Panc1 (cell line): ENCODE data around the gene LINGO1. TPM values are rescaled to one million over a fixed set of nuclear protein-coding genes. Genes with fewer than 3 reads are reported as not detected.

Experiments used
- ATAC-seq: fragments of 200-7000 bp; cut with Tn5 transposase; 2 replicates; pipeline ENCODE4 v1.9.1; 2020; ENCODE audit warnings: mild to moderate bottlenecking, moderate library complexity
- BruUV-seq: library from RNA; stranded (reverse); fragments of 400-500 nt; replicated peaks from 2 replicates; lab custom pipeline; 2021; lab: Mats Ljungman, UMichigan
- CTCF ChIA-PET: fragments of 300-600 bp; sonication (Branson Sonifier 250); formaldehyde crosslinking; loops from one replicate; lab custom pipeline; 2022; ENCODE audit warnings: antibody characterized with exemption; lab: Charles Lee
- POLR2A ChIA-PET: fragments of 300-600 bp; sonication (Branson Sonifier 250); formaldehyde crosslinking; loops from one replicate; lab custom pipeline; 2022; ENCODE audit warnings: antibody characterized with exemption; lab: Charles Lee
- DNase-seq: peaks from one replicate; pipeline ENCODE4 v3.0.0-alpha.2; 2010; ENCODE audit warnings: low read depth, low spot score
- H3K27ac ChIP-seq: 2 replicates; pipeline ENCODE4 v1.5.1; 2011; ENCODE audit warnings: mild to moderate bottlenecking, low read length, inconsistent platforms
- H3K27me3 ChIP-seq: fragments of 200-500 bp; sonication (Bioruptor generic); 2 replicates; pipeline ENCODE4 v1.6.0; 2014; ENCODE audit warnings: low read length, inconsistent platforms; ENCODE audit not compliant: control insufficient read depth, insufficient read depth
- H3K36me3 ChIP-seq: fragments of 200-500 bp; sonication (Bioruptor generic); 2 replicates; pipeline ENCODE4 v1.5.1; 2014; ENCODE audit warnings: inconsistent platforms, mild to moderate bottlenecking, low read length, moderate library complexity; ENCODE audit not compliant: control insufficient read depth, insufficient read depth
- H3K4me1 ChIP-seq: 2 replicates; pipeline ENCODE4 v1.5.1; 2011; ENCODE audit warnings: inconsistent platforms, mild to moderate bottlenecking, low read length, moderate library complexity; ENCODE audit not compliant: control insufficient read depth, insufficient read depth
- H3K4me3 ChIP-seq, 2 experiments: 2 replicates each; pipeline ENCODE4 v1.5.1; 2011 to 2012; ENCODE audit warnings: low read depth in 2 of 2, low read length in 2 of 2, mild to moderate bottlenecking in 2 of 2, inconsistent platforms in 1 of 2, moderate library complexity in 1 of 2
- H3K9me3 ChIP-seq: fragments of 200-500 bp; sonication (Bioruptor generic); 2 replicates; pipeline ENCODE4 v1.5.1; 2014; ENCODE audit warnings: low read depth, mild to moderate bottlenecking, inconsistent platforms, low read length, moderate library complexity; ENCODE audit not compliant: control insufficient read depth, insufficient read depth
- CTCF ChIP-seq: fragments of 450-650 bp; IDR thresholded peaks from 2 replicates; pipeline ENCODE4 v1.5.1; 2017; ENCODE audit warnings: mild to moderate bottlenecking
- POLR2AphosphoS5 ChIP-seq: IDR thresholded peaks from 2 replicates; pipeline ENCODE4 v1.6.1; 2012; ENCODE audit warnings: mild to moderate bottlenecking, low read depth, low read length, moderate library complexity
- SIN3A ChIP-seq: IDR thresholded peaks from 2 replicates; pipeline ENCODE4 v1.6.1; 2012; ENCODE audit warnings: low read depth, mild to moderate bottlenecking, low read length, moderate library complexity, borderline replicate concordance; ENCODE audit not compliant: insufficient read depth
- TCF7L2 ChIP-seq: IDR thresholded peaks from 2 replicates; pipeline ENCODE4 v1.6.1; 2011; ENCODE audit warnings: mild to moderate bottlenecking, low read depth, low read length, inconsistent platforms
- in situ Hi-C: cut with HindIII; loops from 2 replicates; pipeline ENCODE4 v1.10.0; 2016; ENCODE audit warnings: low sequenced_read_pairs, low pct_unique_long_range_greater_than_20kb
- intact Hi-C: fragments of 100-400 bp; cut with micrococcal nuclease; formaldehyde crosslinking; loops from one replicate; pipeline ENCODE4 v1.10.0; 2022; ENCODE audit not compliant: unreplicated experiment
- total RNA-seq: library from RNA; stranded (reverse); gene quantifications from one replicate; pipeline ENCODE4 v1.2.1, GENCODE V29; 2021; ENCODE audit not compliant: unreplicated experiment
- TF ChIP-seq, protein P1 (sequence below), 2 experiments: IDR thresholded peaks; 2 replicates each; pipeline ENCODE4 v1.6.1; 2011 to 2012; ENCODE audit warnings: low read depth in 2 of 2, control low read depth in 1 of 2, low read length in 1 of 2, mild to moderate bottlenecking in 1 of 2, moderate library complexity in 1 of 2; ENCODE audit not compliant: insufficient read depth in 1 of 2

LINGO1 gene
- total RNA-seq, 1 experiment from 2014 or later, result 18.2 TPM

- POLR2A ChIA-PET, result no interaction called here
- TF ChIP-seq TCF7L2, result no peak
- in situ Hi-C loops, result no loop called here
- H3K4me3 ChIP-seq, result no peak overlapping the region
- BruUV-seq, result no TSS peak
- intact Hi-C loops, result no loop called here
- CTCF ChIA-PET, result no interaction called here
- no peaks in the 10 kb centered on the region for H3K9me3 ChIP-seq
- H3K27ac ChIP-seq, result no peak overlapping the region; the same call in 1 of the 2 replicates
- H3K27me3 ChIP-seq, result no peaks in the 10 kb centered on the region
- no peak for DNase-seq
- no peak for ATAC-seq
- no peaks in the 10 kb centered on the region for H3K36me3 ChIP-seq
- peaks cover 20% of the 10 kb centered on the region; the same call in 1 of the 2 replicates for H3K4me1 ChIP-seq
Observed at GRCh38 chr15:77602800-77603199, 29.9 kb downstream of the LINGO1 start.

- BruUV-seq, result no TSS peak
- Histone ChIP-seq H3K27me3 (no peaks in the 10 kb centered on the region), H3K4me1 (no peaks in the 10 kb centered on the region), H3K4me3 (no peak overlapping the region), H3K9me3 (no peaks in the 10 kb centered on the region), H3K36me3 (no peaks in the 10 kb centered on the region), H3K27ac (no peak overlapping the region)
- no peak for TF ChIP-seq POLR2AphosphoS5
- TF ChIP-seq, protein P1, sequence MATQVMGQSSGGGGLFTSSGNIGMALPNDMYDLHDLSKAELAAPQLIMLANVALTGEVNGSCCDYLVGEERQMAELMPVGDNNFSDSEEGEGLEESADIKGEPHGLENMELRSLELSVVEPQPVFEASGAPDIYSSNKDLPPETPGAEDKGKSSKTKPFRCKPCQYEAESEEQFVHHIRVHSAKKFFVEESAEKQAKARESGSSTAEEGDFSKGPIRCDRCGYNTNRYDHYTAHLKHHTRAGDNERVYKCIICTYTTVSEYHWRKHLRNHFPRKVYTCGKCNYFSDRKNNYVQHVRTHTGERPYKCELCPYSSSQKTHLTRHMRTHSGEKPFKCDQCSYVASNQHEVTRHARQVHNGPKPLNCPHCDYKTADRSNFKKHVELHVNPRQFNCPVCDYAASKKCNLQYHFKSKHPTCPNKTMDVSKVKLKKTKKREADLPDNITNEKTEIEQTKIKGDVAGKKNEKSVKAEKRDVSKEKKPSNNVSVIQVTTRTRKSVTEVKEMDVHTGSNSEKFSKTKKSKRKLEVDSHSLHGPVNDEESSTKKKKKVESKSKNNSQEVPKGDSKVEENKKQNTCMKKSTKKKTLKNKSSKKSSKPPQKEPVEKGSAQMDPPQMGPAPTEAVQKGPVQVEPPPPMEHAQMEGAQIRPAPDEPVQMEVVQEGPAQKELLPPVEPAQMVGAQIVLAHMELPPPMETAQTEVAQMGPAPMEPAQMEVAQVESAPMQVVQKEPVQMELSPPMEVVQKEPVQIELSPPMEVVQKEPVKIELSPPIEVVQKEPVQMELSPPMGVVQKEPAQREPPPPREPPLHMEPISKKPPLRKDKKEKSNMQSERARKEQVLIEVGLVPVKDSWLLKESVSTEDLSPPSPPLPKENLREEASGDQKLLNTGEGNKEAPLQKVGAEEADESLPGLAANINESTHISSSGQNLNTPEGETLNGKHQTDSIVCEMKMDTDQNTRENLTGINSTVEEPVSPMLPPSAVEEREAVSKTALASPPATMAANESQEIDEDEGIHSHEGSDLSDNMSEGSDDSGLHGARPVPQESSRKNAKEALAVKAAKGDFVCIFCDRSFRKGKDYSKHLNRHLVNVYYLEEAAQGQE (IDR thresholded peaks at IDR 0.05; ENCODE audit: insufficient read depth in 1 of 2, low read depth in 2 of 2, low read length in 1 of 2), result no peak
- TF ChIP-seq CTCF, result no peak
- TF ChIP-seq TCF7L2, result no peak
- no peak for TF ChIP-seq SIN3A
- POLR2A ChIA-PET, result interaction anchor here (0.6 to 0.7 kb wide), 2 partner anchors 51 to 1263 kb away, joined by 3 read pairs; no protein-coding TSS in a partner anchor
- DNase-seq, result no peak
- no peak for ATAC-seq
- intact Hi-C loops, result no loop called here
- CTCF ChIA-PET, result no interaction called here
- in situ Hi-C loops, result no loop called here
Observed at GRCh38 chr15:77599899-77600298, 32.8 kb downstream of the LINGO1 start.

DNA sequence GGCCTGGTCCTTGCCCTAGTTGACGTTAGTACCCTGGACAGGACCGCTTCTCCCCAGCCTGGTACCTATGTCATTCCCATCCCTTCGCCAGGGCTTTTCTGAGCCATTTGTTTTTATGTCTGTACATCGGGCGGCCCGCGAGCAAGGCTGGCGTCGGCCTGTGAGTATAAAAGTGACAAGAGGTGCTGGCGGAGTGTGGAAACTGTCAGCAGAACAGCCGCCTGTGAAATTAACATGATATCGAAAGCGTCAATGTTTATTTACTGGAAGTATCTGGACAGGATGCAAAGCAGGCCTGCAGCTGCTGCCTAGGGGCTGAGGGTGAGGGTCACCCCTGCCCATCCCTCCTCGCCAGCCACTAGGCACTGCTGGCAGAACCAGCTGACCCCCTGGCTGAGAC is 33.4 kb downstream of the LINGO1 start:
- TF ChIP-seq, protein P1 (IDR thresholded peaks at IDR 0.05; ENCODE audit: insufficient read depth in 1 of 2, low read depth in 2 of 2, low read length in 1 of 2), result no peak
- TF ChIP-seq SIN3A, result no peak
- no peak for TF ChIP-seq TCF7L2
- no peak for TF ChIP-seq CTCF
- no peak for TF ChIP-seq POLR2AphosphoS5
- no peaks in the 10 kb centered on the region for H3K9me3 ChIP-seq
- H3K27ac ChIP-seq, result no peak overlapping the region
- CTCF ChIA-PET, result no interaction called here
- H3K4me1 ChIP-seq, result no peaks in the 10 kb centered on the region
- BruUV-seq, result no TSS peak
- no peaks in the 10 kb centered on the region for H3K36me3 ChIP-seq
- no peak overlapping the region for H3K4me3 ChIP-seq
- POLR2A ChIA-PET, result interaction anchor here (0.6 to 0.7 kb wide), 2 partner anchors 50 to 1264 kb away, joined by 3 read pairs; no protein-coding TSS in a partner anchor
- in situ Hi-C loops, result no loop called here
- DNase-seq (no peak), ATAC-seq (no peak)
- intact Hi-C loops, result no loop called here
- no peaks in the 10 kb centered on the region for H3K27me3 ChIP-seq
